ENCODE results near the gene CPXM1.

DNA sequence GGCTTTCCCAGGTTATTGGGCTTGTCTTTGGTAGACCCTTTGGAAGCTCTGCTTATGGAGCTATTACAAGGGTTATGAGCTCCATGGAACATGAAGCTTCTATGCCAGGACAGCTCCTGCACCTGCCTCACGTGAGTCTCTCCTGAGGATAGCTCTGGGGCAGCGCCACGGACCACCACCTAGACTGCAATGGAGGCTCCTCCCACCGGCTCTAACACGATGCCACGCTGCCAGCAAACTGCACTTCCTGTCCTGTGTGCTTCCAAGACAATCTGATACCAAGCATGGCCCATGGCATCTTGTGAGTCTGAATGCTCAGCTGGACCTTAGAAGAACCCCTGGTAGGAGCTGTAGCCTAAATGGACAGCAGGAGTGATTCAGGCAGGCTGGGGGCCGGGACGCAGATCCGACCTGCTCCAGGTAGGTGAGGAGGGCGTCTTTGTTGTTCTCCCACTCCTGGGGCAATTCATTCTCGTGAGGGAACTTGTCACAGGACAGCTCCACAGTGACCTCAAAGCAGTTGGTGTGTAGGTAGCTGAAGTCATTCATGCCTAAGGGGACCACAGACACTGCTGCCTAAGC lies 5.5 kb downstream of the CPXM1 start:
- TF ChIP-seq, protein P1, sequence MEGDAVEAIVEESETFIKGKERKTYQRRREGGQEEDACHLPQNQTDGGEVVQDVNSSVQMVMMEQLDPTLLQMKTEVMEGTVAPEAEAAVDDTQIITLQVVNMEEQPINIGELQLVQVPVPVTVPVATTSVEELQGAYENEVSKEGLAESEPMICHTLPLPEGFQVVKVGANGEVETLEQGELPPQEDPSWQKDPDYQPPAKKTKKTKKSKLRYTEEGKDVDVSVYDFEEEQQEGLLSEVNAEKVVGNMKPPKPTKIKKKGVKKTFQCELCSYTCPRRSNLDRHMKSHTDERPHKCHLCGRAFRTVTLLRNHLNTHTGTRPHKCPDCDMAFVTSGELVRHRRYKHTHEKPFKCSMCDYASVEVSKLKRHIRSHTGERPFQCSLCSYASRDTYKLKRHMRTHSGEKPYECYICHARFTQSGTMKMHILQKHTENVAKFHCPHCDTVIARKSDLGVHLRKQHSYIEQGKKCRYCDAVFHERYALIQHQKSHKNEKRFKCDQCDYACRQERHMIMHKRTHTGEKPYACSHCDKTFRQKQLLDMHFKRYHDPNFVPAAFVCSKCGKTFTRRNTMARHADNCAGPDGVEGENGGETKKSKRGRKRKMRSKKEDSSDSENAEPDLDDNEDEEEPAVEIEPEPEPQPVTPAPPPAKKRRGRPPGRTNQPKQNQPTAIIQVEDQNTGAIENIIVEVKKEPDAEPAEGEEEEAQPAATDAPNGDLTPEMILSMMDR (IDR thresholded peaks at IDR 0.05 in 8 of 11, conservative IDR thresholded peaks at IDR 0.05 in 3 of 11): no peak
- TF ChIP-seq POLR2A (IDR thresholded peaks at IDR 0.05) (no peak), POLR2AphosphoS5 (IDR thresholded peaks at IDR 0.05) (no peak)

All from spleen (tissue), 7 donors.